Skin of body (tissue), 2 donors: ENCODE measurements around the gene ALX3. TPM values are rescaled to one million over a fixed set of nuclear protein-coding genes. Genes with fewer than 3 reads are reported as not detected.

Experiments
- DNase-seq: peaks from one replicate; lab custom pipeline; 2025; lab: John Stamatoyannopoulos, UW
- total RNA-seq: library from RNA; depleted of rRNA; stranded (reverse); fragments of >200 nt; gene quantifications from one replicate; pipeline ENCODE4 v1.2.3, GENCODE V29; 2014

The ALX3 gene
- total RNA-seq, result not detected

GRCh38 chr1:110070671-110071242, at the start of gene ALX3:
ALX3 (minus strand) TSS chr1:110070672; CDS start chr1:110070612, 60 bp downstream.
- DNase-seq, result no peak

DNA sequence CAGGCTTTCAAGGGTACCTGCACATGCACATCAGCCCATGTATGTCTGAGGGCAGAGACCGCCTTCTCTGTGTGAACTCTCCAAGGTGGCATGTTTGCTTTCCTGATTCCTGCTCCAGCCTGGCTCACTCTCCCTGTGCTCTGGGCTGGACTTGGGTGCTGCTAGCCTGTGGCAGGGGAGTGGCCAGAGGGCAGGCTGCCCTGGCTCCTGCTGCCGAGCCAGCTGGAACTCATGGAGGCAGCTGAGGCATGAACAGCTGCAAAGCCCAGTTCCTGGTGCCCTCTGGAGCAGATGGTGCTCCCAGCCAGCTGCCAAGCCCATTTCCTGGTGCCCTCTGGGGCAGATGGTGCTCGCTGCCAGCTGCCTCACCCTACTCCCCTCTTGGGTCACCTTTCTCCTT, 49.4 kb upstream of the ALX3 start:
- no peak for DNase-seq

DNA sequence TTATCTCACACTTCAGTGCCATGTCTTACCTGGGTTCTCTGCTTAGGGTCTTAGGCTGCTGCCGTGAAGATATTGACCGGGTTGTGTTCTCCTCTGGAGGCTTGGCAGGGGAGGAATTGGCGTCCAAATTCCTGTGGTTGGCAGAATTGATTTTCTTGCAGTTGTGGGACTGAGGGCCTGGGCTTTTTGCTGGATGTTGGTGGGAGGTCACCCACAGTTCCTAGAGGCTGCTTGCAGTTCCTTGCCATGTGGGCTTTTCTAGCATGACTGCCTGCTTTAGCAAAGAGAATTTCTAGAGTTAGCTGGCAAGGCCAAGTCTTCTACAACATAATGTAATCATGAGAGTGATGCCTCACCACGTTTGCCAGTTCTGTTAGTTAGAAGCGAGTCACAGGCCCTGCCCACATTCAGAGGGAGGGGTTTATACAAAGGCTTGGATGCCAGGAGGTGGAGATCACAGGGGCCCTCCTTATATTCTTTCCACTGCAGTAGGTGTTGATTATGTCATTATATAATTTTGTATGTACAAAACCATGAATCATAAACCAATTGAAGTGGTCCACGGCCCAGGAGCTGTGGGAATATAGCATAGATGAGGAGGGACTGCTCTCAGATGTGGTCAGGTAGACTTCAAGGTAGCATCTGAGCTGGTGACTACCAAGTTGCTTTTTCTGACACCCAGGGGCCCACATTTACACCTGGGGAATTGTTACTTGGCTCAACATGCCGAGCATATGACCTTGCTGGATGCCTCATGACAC, 48.3 kb upstream of the ALX3 start:
- no peak for DNase-seq

- DNase-seq, result no peak
Measured at GRCh38 chr1:110114784-110115183, 44.3 kb upstream of the ALX3 start.

- DNase-seq, result no peak
Measured at GRCh38 chr1:110114173-110114572, 43.7 kb upstream of the ALX3 start.

DNA sequence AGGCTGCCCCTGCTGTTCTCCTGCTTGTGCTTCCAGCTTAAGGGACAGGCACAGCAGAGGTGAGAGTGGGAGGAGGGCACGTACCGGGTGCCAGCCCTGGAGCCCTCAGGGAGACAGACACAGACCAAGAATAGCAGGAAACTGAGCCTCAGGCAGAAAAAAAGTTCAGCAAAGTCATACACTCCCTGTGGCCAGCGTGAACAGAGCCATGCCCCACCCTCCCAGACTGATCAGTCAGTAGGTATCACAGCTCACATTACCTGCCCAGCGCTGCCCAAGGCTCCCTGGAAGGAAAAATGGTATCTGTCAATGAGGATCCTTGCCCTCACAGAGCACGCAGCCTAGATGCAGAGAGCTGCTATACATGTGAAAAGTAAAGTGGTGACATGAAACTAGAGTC, 43.1 kb upstream of the ALX3 start:
- no peak for DNase-seq

DNA sequence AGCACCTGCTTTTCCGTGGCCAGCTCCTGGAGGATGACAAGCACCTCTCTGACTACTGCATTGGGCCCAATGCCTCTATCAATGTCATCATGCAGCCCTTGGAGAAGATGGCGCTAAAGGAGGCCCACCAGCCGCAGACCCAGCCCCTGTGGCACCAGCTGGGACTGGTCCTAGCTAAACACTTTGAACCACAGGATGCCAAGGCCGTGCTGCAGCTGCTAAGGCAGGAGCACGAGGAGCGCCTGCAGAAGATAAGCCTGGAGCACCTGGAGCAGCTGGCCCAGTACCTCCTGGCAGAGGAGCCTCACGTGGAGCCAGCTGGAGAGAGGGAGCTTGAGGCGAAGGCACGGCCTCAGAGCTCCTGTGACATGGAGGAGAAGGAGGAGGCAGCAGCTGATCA, 42.2 kb upstream of the ALX3 start:
- no peak for DNase-seq

DNA sequence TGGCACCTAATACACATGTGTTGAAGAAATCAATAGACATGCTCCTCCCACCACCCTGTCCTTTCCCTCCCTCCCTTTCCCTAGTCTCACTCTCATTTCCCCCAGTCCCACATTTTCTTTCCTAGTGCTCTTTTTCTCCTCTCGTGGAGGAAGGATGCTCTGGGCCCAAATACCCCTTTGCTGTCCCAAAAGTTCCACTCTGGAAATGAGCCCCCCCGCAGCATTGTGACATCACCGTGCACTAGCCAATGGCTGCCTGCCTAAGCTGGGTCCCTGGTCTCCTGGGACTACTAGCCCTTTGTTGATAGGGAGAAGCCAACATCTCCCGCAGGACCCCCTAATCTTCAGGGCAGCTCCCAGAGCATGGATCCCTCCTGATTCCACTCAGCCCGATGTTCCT, 41.7 kb upstream of the ALX3 start, which contains the start of gene UBL4B:
UBL4B (plus strand) TSS at position 301 of the 400 bp plus-strand sequence; CDS start at position 393, 92 bp downstream.
- no peak for DNase-seq

- DNase-seq, result no peak
Measured at GRCh38 chr1:110111081-110111480, 40.6 kb upstream of the ALX3 start.

GRCh38 chr1:110107867-110108469, 37.5 kb upstream of the ALX3 start:
- DNase-seq, result no peak

GRCh38 chr1:110106013-110106941, 35.8 kb upstream of the ALX3 start:
- peak; percentile 19 for DNase-seq

DNA sequence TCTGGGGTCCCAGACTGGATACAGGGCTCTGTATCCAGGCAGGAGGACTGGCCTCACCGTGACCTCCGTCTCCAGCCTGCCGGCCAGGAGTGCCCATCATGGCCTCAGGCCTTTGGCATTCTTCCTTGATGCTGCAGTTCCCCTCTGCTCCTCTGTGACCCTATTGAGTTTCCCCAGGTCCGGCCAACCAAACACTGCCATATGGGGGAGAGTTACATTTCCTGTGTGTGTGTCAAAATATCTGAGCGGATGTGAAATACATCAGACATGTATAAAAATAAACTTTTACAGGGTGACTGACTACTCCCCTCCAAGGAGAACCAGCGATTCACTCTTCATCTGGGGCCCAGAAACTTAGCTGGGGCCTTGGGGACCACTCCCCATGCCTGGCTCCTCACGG, 31.6 kb upstream of the ALX3 start:
- DNase-seq, result no peak

- DNase-seq, result no peak
Measured at GRCh38 chr1:110100335-110100734, 29.9 kb upstream of the ALX3 start.

GRCh38 chr1:110098222-110099026, 28.0 kb upstream of the ALX3 start:
- DNase-seq, result no peak

GRCh38 chr1:110097507-110098221, 27.2 kb upstream of the ALX3 start:
- no peak for DNase-seq

GRCh38 chr1:110094931-110095654, 24.6 kb upstream of the ALX3 start:
- DNase-seq, result no peak

DNA sequence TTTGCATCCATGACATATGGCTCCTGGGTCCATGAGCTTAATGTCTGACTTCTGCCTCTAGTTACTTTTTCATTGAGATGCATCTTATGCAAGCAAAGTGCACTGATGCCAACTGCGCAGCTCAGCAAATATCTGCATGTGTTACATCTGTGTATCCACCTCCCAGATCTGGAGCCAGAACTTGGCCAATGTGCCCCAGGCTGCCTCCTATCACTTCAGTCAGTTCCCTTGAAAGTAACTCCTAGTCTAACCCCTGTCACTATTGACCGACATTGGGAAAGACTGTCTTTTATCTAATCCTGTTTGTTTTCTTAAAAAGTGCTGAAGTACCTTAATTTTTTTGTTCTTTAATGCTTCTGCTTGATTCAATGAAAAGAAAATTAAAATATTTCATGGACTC, 22.5 kb upstream of the ALX3 start:
- DNase-seq, result no peak

DNA sequence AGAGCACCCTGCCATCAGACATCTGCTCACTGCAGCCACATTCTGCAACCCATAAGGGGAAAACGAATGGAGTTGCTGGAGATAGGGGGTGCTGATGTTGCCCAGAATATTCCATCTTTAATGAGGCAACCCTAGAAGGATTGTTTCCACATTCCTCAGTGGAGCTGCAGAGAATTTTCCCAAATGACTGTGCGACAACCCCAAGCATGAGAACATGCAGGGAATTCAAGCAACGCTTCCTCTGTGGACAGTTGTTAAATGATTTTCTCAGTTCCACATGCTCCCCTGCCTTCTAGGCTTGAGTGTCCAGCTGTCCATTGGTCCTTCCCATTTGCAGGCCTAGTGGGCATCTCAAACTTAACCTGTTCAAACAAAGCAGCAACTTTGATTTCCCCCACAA, 21.3 kb upstream of the ALX3 start:
- no peak for DNase-seq

DNA sequence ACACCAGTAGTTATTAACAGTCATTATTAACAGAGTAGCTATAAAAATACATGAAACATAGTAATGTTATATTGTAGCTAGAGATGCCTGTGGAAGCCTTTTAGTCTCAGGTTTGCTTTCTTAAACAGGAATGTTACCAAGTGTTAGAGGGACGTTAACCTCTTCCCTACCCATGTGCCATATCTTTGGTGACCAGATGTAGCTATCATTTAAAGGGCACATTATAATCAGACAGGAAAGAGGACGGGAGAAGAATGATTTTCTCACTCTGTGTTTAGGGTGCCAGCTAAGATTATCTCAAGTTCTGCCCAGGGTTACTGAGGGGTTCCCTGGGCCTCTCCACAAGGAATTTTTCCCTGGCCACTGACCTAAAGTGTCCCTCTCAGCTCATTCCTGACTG, 20.9 kb upstream of the ALX3 start:
- DNase-seq, result no peak
